EH (cell line): ENCODE results near the gene CYP3A7.
"Not testable (repeated sequence)": the region's sequence is repeated elsewhere in the genome, so short reads cannot be mapped to it uniquely, and the experiment has no call there.

ENCODE experiments used
- DNase-seq: peaks from one replicate; pipeline ENCODE4 v3.0.0-alpha.2; 2015; ENCODE audit warnings: low read depth

The CYP3A7 gene

DNA sequence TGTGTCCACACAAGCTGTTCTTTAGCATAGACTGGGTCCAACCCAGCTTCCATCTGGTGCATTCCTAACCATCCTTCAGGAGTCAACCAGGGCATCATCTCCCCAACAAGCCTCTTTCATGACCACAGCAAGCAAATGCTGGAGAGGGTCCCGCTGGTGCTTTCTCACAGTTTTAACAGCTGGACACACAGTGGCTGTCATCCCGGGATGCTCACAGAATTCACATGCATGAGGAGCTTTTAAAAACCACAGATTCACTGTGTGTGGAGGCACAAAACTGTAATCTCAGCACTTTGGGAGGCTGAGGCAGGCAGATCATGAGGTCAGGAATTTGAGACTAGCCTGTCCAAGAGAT lies 6.4 kb upstream of the CYP3A7 start:
- DNase-seq = no peak

DNA sequence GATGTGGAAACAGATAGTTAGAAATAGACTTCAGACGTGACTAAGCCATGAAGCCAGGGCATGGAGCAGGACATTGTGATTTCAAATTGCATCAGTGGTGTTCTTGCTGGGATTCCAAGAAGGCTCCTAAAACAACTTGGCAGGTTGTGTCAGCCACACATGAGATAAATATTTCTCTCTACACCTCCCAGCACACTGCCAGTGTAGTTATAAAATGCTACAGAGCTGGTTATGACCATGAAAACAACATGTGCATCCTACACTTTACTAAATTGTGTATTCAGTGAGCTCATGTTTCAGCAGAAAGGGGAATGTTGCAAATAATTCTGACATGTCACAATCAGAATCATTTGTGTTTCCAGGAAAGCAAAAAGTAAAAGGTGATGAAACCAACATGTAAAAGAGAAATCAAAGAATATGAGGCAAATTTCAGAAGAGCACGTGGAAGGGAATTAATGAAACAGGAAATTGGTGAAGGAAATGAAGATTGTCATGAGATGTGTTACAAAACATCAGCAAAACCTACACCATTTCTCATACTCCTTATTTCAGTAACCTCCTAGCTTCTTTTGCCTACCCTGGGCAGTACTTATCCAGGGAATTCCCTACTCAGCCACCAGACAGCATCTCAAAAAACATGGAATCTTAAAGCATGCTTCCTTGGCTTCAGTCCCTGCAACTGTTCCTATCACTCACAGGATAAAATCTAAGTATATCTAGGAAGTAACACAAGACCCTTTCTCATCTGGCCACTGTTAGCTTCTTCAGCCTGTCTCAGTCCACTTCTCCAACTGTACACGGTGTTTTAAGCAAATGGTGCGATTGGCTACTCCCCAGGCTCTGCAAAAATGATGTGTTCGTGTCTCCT lies 5.8 kb upstream of the CYP3A7 start:
- DNase-seq = peak; percentile 44

DNA sequence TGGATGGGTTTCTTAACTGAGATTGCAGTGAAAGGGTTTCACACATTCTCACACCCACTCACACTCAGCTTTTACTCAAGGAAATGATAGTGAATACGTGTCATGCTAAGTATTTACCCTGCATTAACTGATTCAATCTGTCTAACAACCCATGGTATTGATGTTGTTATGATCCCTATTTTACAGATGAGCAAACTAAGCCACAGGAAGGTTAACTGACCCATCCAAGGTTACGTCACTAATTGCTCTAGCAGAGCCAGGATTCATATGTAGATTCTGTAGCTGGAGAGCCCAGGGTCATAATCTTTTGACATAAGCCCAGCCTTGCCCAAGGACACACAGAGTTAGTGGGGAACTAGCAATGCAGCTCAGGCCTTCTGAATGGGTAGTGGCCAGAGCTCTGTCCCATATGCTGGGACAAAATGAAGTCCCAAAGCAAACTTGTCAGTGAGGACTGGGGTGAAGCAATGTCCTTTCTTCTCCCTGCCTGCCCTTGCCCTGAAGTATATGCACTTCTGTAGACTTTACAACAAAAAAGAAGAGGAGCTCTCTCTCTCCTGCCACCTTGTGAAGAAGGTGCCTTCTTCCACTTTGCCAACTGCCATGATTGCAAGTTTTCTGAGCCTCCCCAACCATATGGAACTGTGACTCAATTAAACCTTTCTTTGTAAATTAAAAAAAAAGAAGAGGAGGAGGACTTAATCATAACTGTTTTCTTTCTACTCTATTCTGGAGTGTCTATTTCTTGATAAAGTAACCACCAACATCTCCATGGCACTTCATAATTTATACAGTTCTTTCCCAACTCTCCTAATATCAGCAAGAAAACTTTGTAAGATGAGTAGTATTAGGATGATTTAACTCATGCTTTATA lies 4.9 kb upstream of the CYP3A7 start:
- DNase-seq = no peak

DNA sequence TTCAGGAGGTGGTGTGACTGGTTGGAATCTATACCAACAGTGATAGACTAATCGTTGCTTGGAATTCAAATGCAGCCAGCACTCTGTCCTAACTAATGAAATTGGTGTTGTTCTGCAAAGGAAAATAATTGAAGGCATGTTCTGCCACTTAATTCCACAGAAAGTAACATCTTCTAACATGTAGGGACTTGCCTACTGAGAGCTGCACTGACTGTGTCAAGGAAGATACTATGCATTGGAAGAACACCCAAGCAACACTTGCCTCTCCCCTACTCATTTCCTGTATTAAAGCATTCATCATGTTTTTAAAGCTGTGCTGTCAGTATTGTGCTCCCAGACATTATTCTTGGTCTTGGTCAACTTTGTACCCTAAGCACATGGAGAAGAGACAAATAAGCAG lies 2.7 kb upstream of the CYP3A7 start:
- DNase-seq = peak; percentile 5

DNA sequence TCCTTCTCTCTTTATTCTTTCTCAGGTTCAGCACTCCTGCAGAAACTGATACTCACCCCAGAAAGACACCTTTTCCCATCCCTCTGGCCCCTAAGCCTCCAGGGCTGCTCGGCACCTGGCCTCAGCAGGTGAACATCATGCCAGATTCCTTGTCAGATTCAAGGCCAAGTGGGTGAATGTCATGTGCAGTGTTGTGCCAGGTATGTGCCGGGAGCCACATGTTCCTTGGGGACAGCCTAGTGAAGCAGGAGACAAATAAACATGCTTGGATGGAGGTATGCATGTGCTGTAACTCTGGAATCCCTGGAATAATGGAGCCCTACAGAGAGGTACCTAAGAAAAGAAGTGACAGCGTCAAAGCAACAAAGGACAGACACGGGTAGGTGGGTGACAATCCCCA lies 1.7 kb upstream of the CYP3A7 start:
- DNase-seq = not testable (repeated sequence)

DNA sequence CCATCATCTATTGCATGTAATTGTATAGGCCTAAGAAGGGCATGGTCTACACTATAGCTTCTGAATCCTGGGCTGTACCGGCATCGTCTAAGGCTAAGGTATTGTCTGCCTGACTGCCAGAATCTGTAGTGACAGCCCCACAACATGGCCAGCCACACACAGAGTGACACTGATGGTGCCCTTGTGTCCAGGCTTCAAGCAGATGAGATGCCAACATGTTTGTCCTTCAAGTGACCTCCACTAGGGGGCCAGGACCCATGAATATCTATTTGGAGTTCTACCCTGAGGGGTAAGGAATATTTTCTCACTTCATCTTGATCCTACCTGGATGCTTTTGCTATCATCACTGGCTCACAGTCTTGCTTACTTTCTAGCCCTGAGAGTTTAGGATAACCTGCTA lies 1.5 kb downstream of the CYP3A7 start:
- peak; percentile 2 for DNase-seq

DNA sequence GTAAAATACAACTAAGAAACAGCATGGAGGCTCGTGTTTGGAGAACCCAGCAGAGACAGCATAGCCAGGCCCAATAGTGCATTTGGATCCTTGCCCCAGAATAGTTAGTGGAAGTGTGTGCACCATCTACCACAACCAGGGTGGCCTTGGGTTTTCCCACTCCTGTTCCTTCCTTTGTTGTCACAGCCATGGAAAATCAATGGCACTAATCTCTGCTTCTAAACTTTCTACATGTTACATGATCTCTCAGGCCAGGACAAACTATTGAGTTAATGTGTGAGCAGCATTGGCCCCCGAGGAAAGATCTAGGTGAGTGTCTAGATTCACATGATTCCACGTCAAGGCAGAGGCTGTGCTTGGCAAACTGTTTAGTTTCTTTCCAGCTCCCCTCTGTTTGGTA lies 2.0 kb downstream of the CYP3A7 start:
- DNase-seq = no peak

DNA sequence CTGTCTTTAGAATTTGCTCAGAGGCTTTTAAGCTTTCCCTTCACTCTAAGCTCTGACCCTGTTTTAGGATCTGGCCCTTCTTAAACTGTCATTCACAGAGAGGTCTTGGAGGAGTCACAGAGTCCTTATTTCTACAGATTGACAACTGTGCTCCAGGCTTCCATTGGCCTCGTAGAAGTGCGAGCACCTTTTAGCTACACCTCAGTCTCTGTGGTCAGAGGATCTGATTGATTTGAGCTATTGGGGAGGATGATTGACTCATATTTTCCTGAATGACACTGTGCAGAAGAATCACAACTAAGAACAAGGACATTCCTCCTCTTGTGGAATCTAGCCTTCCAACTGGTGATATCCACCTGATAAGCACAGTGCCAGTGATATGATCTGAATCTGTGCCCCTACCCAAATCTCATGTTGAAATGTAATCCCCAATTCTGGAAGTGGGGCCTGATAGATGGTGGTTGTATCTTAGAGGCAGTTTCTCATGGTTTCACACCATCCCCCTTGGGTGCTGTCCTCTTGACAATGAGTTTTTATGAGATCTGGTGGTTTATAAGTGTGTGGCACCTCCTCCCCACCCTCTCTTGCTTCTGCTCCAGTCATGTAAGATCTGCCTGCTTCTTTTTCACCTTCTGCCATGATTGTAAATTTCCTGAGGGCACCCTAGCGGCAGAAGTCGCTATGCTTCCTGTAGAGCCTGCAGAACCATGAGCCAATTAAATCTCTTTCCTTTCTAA lies 3.2 kb downstream of the CYP3A7 start:
- DNase-seq = no peak

DNA sequence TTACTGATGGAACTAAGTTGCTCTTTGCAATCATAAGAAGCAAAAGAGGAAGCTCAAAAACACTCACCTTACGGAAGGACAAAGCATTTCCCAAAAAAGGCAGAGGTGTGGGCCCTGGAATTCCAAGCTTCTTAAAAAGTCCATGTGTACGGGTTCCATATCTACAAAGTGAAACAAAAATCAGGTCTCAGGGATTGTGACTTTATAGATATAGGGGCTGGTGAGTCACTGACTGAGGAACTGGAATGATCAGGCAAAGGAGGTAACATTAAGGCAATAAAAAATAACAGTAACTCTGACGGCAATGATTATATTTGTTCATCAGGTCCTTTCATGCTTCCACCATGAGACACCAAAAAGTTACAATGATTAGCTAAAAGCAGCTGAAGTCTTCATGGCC lies 4.0 kb downstream of the CYP3A7 start:
- no peak for DNase-seq

DNA sequence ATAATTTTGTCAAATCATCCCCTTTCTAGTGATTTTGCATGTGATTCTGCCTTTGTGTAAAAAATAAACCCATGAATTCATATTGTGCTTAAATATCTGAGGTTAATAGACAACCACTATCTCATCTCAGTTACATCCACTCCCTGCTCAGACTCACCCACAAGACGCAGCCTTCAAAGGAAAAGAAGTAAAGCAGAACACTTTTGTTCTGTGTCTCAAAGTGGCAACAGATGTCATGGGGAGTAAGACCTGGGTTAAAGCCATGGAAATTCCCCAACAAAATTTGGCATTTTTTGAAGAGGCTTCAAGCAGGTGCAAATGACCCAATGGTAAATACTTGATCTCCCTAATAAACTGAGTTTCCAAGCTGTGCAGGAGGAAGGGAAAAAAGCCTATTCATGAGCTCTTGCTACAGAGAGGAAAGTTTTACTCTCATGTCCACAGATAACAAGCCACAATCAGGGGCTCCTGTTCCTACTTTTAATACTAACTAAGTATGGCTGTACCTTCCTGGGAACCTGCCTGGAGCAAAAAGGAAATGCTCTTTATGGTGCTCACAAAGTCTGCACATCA lies 4.7 kb downstream of the CYP3A7 start:
- DNase-seq = no peak

DNA sequence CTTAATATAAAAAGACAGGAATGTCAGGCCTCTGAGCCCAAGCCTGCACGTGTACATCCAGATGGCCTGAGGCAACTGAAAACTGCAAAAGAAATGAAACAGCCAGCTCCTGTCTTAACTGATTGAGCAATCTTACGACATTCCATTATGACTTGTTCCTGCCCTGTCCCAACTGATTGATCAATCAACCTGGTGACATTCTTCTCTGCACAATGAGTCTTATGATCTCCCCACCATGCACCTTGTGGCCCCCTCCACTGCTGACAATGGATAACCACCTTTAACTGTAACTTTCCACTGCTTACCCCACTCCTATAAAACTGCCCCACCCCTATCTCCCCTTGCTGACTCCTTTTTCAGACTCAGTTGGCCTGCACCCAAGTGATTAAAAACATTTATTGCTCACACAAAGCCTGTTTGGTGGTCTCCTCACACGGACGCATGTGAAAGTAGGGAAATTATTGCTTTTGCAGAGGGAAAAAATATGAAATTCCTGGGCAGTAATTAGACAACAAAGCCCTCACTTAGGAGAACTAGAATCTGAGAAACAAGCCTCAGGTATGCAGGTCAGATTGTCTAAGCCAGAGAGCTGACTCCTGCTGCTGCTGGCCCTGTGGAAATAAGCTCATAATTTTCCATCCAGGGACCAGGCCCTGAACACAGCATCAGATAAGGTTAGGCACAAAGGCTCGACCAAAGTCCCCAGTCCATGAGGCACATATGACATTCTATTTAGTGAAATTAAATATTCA lies 5.3 kb downstream of the CYP3A7 start:
- DNase-seq = peak; percentile 36

DNA sequence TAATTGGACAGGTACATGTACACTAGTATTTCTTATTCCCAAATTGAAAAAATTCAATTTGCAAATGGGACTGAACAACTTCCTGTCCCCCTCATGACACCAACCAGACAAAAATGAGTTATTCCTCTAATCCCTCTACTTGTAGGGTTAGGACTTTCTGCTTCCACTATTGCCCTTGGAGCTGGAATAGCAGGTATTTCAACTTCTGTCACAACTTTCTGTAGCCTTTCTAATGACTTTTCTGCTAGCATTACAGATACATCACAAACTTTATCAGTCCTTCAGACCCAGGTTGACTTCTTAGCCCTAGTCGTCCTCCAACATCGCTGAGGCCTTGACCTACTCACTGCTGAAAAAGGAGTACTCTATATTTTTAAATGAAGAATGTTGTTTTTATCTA lies 6.4 kb downstream of the CYP3A7 start:
- DNase-seq = no peak

DNA sequence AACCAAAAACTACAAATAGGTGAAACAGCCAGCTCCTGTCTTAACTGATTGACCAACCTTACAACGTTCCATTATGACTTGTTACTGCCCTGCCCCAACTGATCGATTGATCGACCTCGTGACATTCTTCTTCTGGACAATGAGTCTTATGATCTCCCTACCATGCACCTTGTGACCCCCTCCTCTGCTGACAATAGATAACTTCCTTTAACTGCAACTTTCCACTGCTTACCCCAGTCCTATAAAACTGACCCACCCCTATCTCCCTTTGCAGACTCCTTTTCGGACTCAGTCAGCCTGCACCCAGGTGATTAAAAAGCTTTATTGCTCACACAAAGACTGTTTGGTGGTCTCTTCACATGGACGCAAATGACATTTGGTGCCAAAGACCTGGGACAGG lies 11.8 kb downstream of the CYP3A7 start:
- not testable (repeated sequence) for DNase-seq

DNA sequence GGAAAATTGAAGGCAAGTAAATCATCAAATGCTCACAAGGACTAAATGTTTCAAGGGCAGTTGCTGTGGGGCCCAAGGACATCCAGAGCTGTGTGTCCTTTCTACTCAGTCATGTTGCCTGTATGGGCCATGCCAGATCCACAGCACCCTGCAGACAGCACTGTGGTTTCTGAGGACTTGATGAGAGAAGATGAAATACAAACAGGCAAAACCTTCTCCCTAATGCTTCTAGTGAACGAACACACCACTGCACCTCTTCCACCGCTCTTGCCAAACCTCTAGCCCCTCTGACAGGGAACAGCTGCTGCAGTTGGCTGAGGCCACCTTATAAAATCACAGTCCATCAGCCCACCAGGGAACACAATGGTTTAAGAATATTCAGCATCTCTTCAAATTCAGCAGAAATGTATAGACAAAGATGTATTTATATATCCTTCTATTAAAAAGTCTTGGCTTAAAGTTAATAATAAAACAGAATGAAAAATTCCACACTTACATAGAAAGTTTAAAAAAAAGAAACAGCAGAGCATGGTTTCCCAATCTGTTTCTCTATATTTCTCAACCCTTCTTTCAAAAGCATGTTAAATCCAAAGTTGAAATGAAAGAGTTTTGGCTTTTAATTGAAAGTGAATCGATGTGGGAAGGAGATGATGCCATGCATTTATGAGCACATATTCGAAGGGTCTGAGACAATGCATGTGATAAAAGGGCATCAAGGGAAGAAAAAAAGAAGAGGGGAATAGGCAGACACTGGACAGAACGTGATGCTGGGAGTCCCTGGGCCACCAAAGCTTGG lies 14.0 kb downstream of the CYP3A7 start:
- DNase-seq = no peak

DNA sequence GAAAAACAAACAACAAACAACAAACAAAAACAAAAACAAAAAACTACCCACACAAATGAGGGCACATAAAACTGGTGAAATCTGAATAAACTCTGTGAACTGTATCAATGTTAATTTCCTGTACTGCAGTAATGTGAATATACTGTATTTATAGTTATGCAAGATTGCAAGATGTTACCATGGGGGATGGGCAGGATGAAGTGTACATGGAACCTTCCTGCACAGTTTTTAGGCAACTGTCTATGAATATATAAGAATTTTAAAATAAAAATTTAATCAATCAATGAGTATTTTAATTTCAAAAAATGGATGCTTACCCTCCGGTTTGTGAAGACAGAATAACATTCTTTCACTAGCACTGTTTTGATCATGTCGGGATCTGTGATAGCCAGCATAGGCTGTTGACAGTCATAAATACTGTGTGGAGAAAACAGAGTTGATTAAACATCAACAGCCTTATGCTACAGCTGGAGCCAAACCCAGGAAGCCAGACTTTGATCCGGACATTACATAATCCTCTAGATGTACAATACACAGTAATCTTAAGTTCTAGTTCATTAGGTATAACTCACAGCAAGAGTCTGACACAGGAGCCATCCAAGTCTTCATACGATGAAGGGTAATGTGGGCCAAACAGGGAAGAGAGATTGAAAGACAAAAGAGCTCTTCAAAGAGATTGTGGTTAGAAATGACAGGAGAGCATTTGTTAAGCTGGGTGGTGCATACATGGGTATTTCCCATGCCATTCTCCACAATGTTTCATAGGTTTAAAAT lies 14.8 kb downstream of the CYP3A7 start:
- DNase-seq = no peak

DNA sequence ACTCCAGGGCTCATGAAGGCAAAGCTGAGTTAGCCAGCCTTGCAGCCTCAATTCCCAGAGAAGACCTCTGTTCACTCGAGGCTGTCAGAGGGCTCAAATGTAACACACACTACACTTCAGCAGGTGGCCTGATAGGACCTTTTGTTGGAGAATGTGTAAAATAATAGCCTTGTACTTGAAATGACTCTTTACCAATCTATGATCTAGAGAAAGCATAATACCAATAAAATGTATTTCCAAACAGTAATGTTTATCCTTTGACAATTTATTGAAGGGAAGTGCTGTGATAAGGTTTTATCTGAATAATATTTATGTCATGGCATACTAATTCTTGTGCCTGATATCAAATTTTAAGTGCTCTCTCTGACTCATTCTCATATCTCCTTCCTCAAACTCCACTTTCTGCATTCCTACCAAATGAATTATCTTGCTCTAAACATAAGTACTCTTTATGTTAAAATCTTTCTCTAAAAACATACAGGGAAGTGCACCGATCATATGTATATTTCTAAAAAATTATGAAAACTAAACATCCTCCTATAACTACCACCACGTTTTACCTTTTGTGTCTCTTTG lies 20.9 kb downstream of the CYP3A7 start:
- no peak for DNase-seq

DNA sequence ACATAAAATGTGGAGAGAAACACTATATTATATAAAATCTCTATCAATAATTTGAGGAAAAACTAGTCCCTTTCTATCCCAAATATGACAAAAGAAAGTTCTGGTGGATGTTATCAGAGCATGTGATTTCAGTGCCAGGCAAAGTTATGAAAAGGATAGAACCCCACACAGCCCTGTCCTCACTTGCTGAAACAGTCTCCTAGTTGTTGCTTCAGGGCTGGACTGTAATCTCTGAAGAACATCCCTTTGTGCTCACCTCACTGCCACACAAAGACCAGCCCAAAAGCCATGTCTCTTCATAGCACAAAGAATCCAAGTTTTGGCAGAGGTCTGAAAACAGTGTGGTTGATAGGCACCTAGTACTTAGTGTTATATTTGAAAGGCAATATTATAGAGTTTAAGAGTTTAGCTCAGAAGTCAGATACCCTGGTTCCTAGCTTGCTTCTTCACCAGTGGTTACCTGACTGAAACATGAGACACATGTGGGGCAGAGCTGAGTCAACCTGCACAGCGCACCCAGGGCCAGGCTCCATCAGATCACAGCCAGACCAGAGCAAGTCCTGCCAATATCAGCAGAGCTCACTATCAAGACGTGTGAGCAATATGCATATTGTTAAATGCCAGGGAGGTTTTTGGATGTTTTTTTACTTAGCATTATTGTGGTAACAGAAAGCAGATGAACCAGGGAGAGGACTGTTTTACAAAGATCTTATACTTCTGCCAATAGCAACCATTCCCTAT lies 25.0 kb downstream of the CYP3A7 start:
- no peak for DNase-seq

DNA sequence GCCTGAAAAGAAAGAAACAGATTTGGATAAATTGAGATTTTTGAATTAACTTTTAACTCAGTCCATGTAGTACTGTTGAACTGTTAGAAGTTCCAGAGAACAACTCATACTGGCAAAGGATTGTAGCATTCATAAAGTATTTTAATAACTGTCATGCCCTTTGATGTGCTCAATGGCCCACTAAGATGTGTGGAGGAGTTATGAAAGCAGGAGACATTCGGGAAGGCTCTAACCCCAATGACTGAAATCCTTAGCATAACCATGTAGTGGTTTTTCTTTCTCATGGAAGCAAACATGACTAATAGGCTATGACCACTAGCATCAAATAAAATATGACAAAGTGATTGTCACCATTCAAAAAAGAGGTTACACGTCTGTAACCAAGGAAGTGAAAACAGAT lies 25.7 kb downstream of the CYP3A7 start:
- no peak for DNase-seq

DNA sequence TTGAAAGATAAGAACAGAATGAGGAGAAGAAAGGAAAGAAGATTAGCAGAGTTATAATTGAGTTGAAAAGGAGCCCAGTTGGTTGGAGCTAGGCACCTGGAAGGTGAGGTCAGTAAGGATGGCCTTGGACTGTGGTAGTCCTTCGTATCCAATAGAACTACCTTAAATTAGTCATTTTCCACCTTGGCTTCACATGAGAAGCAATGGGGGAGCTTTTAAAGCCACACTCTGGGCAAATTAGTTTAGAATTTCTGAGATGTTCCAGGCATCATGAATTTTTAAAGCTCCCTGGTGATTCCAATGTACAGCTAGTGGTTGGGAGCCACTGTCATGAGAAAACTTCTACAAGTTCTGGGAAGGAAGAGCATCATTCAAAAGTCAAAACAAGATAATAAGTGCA lies 27.9 kb downstream of the CYP3A7 start:
- DNase-seq = no peak
